Neural progenitor cell (in vitro differentiated cells): Measurements from ENCODE around the gene RANBP1. TPM values are rescaled to one million over a fixed set of nuclear protein-coding genes. Genes with fewer than 3 reads are reported as not detected.

Experiments
- DNase-seq: peaks from one replicate; pipeline ENCODE4 v3.0.0-alpha.2; 2016; ENCODE audit warnings: low spot score
- H2AFZ ChIP-seq: fragments of 200-600 bp; sonication (generic); replicated peaks from 2 replicates; pipeline ENCODE4 v1.6.1; 2016; ENCODE audit warnings: antibody characterized with exemption
- H3F3A ChIP-seq: fragments of 200-600 bp; sonication (generic); 2 replicates; pipeline ENCODE4 v1.6.1; 2016; ENCODE audit warnings: antibody characterized with exemption, low read depth
- H3K27ac ChIP-seq: fragments of 200-600 bp; sonication (generic); 2 replicates; pipeline ENCODE4 v1.5.1; 2016; ENCODE audit warnings: mild to moderate bottlenecking
- H3K27me3 ChIP-seq: fragments of 200-600 bp; sonication (generic); 2 replicates; pipeline ENCODE4 v1.6.1; 2016; ENCODE audit warnings: mild to moderate bottlenecking, moderate library complexity
- H3K36me3 ChIP-seq: fragments of 200-600 bp; sonication (generic); 2 replicates; pipeline ENCODE4 v1.5.1; 2016
- H3K4me1 ChIP-seq: fragments of 200-600 bp; sonication (generic); 2 replicates; pipeline ENCODE4 v1.6.1; 2016; ENCODE audit warnings: mixed run types
- H3K4me2 ChIP-seq: fragments of 200-600 bp; sonication (generic); 2 replicates; pipeline ENCODE4 v1.6.1; 2016
- H3K4me3 ChIP-seq: fragments of 200-600 bp; sonication (generic); 2 replicates; pipeline ENCODE4 v1.5.1; 2016
- H3K79me2 ChIP-seq: fragments of 200-600 bp; sonication (generic); 2 replicates; pipeline ENCODE4 v1.6.1; 2016; ENCODE audit warnings: low read depth
- H3K9ac ChIP-seq: fragments of 200-600 bp; sonication (generic); 2 replicates; pipeline ENCODE4 v1.6.1; 2016
- H3K9me3 ChIP-seq: fragments of 200-600 bp; sonication (generic); 2 replicates; pipeline ENCODE4 v1.5.1; 2016; ENCODE audit warnings: low read depth
- H4K20me1 ChIP-seq: fragments of 200-600 bp; sonication (generic); 2 replicates; pipeline ENCODE4 v1.6.1; 2016; ENCODE audit warnings: low read depth
- H3K27ac Mint-ChIP-seq: 3 replicates; pipeline ENCODE4 v1.8.0; 2021; ENCODE audit warnings: mixed read lengths
- H3K27me3 Mint-ChIP-seq: 2 replicates; pipeline ENCODE4 v1.8.0; 2022; ENCODE audit warnings: low read depth, mild to moderate bottlenecking, inconsistent platforms, moderate library complexity, mixed read lengths; ENCODE audit not compliant: insufficient read depth
- H3K36me3 Mint-ChIP-seq: 3 replicates; pipeline ENCODE4 v1.8.0; 2021; ENCODE audit warnings: mixed read lengths
- H3K4me1 Mint-ChIP-seq: 3 replicates; pipeline ENCODE4 v1.8.0; 2021; ENCODE audit warnings: mixed read lengths
- H3K4me3 Mint-ChIP-seq: 3 replicates; pipeline ENCODE4 v1.8.0; 2021; ENCODE audit warnings: mild to moderate bottlenecking, moderate library complexity, mixed read lengths
- H3K9me3 Mint-ChIP-seq: 3 replicates; pipeline ENCODE4 v1.8.0; 2020; ENCODE audit warnings: mixed read lengths
- EZH2 ChIP-seq: fragments of 200-600 bp; sonication (generic); IDR thresholded peaks from 2 replicates; pipeline ENCODE4 v1.6.1; 2017; ENCODE audit warnings: antibody characterized with exemption, mild to moderate bottlenecking, moderate library complexity
- EZH2phosphoT487 ChIP-seq: fragments of 200-600 bp; sonication (generic); IDR thresholded peaks from 2 replicates; pipeline ENCODE4 v1.6.1; 2017; ENCODE audit warnings: antibody characterized with exemption
- total RNA-seq: library from RNA; depleted of rRNA; stranded (reverse); fragments of >200 nt; gene quantifications from 2 replicates; pipeline ENCODE4 v1.2.3, GENCODE V29; 2015; ENCODE audit warnings: low replicate concordance
- TF ChIP-seq, protein P1 (sequence below): fragments of 200-600 bp; sonication (generic); IDR thresholded peaks from 2 replicates; pipeline ENCODE4 v1.5.1; 2017; ENCODE audit warnings: antibody characterized with exemption, mild to moderate bottlenecking

The RANBP1 gene
- total RNA-seq, 1 donor from 2014 or later: 918 TPM

DNA sequence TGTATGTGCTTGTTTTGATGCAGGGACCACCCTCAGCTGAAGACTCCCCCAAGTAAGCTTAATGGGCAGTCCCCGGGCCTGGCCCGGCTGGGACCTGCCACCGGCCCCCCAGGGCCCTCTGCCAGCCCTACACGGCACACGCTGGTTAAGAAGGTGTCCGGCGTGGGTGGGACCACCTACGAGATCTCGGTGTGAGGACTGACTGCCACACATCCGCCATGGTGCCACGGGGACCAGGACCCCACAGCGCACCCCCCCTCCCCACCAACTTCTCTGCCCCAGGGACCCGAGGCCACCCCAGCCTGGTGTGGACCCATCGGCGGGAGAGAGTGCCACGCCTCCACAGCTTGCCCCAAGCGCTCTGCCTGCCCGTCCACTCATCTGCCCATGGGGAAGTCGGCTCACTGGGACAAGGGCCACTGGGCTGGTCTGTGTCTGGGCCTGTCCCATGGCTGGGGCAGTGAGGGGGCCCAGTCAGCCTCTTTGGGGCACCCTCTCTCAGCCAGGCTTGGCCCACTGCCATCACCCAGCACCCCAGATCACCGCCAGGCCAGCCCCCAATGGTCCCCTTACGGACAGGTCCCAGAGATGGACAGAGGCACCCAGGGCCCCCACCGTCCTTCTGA is 29.4 kb downstream of the RANBP1 start:
- no peaks in the 10 kb centered on the region for H3K36me3 ChIP-seq
- no peaks in the 10 kb centered on the region for H3F3A ChIP-seq
- Mint-ChIP-seq H3K4me1 (peaks cover 4% of the 10 kb centered on the region), H3K27ac (no peak overlapping the region), H3K27me3 (no peaks in the 10 kb centered on the region), H3K9me3 (no peaks in the 10 kb centered on the region), H3K4me3 (no peak overlapping the region), H3K36me3 (no peaks in the 10 kb centered on the region)
- no peak overlapping the region for H3K27ac ChIP-seq
- no peak overlapping the region for H3K9ac ChIP-seq
- H3K9me3 ChIP-seq: no peaks in the 10 kb centered on the region
- TF ChIP-seq, protein P1, sequence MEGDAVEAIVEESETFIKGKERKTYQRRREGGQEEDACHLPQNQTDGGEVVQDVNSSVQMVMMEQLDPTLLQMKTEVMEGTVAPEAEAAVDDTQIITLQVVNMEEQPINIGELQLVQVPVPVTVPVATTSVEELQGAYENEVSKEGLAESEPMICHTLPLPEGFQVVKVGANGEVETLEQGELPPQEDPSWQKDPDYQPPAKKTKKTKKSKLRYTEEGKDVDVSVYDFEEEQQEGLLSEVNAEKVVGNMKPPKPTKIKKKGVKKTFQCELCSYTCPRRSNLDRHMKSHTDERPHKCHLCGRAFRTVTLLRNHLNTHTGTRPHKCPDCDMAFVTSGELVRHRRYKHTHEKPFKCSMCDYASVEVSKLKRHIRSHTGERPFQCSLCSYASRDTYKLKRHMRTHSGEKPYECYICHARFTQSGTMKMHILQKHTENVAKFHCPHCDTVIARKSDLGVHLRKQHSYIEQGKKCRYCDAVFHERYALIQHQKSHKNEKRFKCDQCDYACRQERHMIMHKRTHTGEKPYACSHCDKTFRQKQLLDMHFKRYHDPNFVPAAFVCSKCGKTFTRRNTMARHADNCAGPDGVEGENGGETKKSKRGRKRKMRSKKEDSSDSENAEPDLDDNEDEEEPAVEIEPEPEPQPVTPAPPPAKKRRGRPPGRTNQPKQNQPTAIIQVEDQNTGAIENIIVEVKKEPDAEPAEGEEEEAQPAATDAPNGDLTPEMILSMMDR: no peak
- no peak for TF ChIP-seq EZH2
- TF ChIP-seq EZH2phosphoT487: no peak
- H3K79me2 ChIP-seq: no peaks in the 10 kb centered on the region
- no peak overlapping the region for H3K4me3 ChIP-seq
- no peak overlapping the region for H2AFZ ChIP-seq
- no peaks in the 10 kb centered on the region for H3K4me1 ChIP-seq
- no peak overlapping the region for H3K4me2 ChIP-seq
- no peaks in the 10 kb centered on the region for H3K27me3 ChIP-seq
- no peaks in the 10 kb centered on the region for H4K20me1 ChIP-seq
- no peak for DNase-seq

DNA sequence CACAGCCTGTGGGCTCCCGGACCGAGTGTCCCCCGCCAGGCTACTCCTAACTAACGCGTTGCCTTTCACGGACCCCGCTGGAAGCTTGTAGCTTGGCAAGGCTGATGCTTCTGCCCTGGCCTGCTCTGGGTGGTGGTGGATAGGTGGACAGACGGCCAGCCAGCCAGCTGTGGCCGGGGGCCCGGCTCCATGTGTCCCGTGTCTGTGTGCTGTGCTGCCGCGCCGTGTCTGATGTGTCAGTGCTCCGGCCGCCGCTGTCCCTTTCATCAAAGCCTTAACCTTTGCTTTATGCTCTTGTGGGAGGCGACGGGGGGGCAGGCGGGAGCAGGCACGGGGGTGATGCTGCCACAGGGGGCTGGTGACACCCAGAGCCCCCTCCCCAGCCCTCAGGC is 29.9 kb downstream of the RANBP1 start:
- no peaks in the 10 kb centered on the region for H3K27me3 ChIP-seq
- no peaks in the 10 kb centered on the region for H4K20me1 ChIP-seq
- no peak overlapping the region for H2AFZ ChIP-seq
- TF ChIP-seq EZH2: no peak
- TF ChIP-seq, protein P1: no peak
- no peaks in the 10 kb centered on the region for H3K36me3 ChIP-seq
- H3K4me2 ChIP-seq: no peak overlapping the region
- H3K4me3 ChIP-seq: no peak overlapping the region
- no peaks in the 10 kb centered on the region for H3K36me3 Mint-ChIP-seq
- no peaks in the 10 kb centered on the region for H3K27me3 Mint-ChIP-seq
- no peak overlapping the region for H3K27ac ChIP-seq
- no peak overlapping the region for H3K9ac ChIP-seq
- no peaks in the 10 kb centered on the region for H3K79me2 ChIP-seq
- peaks cover 4% of the 10 kb centered on the region for H3K4me1 Mint-ChIP-seq
- no peak for DNase-seq
- H3F3A ChIP-seq: no peaks in the 10 kb centered on the region
- no peaks in the 10 kb centered on the region for H3K9me3 Mint-ChIP-seq
- no peak overlapping the region for H3K27ac Mint-ChIP-seq
- H3K4me1 ChIP-seq: no peaks in the 10 kb centered on the region
- no peak overlapping the region for H3K4me3 Mint-ChIP-seq
- H3K9me3 ChIP-seq: no peaks in the 10 kb centered on the region

DNA sequence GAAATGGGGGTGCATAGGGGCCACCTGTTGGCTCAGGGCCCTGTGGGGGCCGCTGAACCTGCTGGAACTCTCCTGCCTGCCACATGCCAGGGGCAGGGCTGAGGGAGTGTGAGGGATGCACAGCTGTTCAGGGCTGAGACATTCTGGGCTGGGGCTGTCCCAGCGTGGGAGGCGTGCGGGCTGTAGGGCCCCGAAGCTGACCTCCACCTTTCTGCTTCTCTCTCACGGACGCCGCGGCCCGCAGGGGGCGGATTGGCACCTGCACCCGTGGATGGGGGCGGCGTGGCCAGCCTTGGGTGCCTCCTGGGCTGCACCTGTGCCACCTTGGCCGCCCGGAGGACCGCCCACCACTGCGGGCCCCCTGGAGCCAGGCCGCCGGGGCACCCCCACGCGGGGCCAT is 30.9 kb downstream of the RANBP1 start:
- no peak overlapping the region for H3K9ac ChIP-seq
- Mint-ChIP-seq H3K27me3 (no peaks in the 10 kb centered on the region), H3K27ac (peak overlapping the region; percentile 66), H3K36me3 (no peaks in the 10 kb centered on the region), H3K4me3 (no peak overlapping the region), H3K9me3 (no peaks in the 10 kb centered on the region), H3K4me1 (peaks cover 8% of the 10 kb centered on the region)
- H3K27ac ChIP-seq: no peak overlapping the region
- TF ChIP-seq EZH2phosphoT487 (no peak), EZH2 (no peak)
- TF ChIP-seq, protein P1: no peak
- H2AFZ ChIP-seq: no peak overlapping the region
- no peaks in the 10 kb centered on the region for H3K36me3 ChIP-seq
- no peaks in the 10 kb centered on the region for H3K79me2 ChIP-seq
- no peaks in the 10 kb centered on the region for H3K27me3 ChIP-seq
- DNase-seq: no peak
- no peaks in the 10 kb centered on the region for H4K20me1 ChIP-seq
- no peak overlapping the region for H3K4me2 ChIP-seq
- no peaks in the 10 kb centered on the region for H3K4me1 ChIP-seq
- no peak overlapping the region for H3K4me3 ChIP-seq
- no peaks in the 10 kb centered on the region for H3K9me3 ChIP-seq
- H3F3A ChIP-seq: no peaks in the 10 kb centered on the region
